GM12801 (cell line): ENCODE measurements around the gene PHLDA1.

Experiments used
- CTCF ChIP-seq: IDR thresholded peaks from one replicate; pipeline ENCODE4 v1.5.1; 2011; ENCODE audit warnings: control low read depth; ENCODE audit not compliant: insufficient read length; ENCODE audit errors: extremely low read depth

PHLDA1 gene

GRCh38 chr12:76031414-76032042 lies at the start of gene PHLDA1:
PHLDA1 (minus strand) TSS chr12:76031776.
- no peak for TF ChIP-seq CTCF

GRCh38 chr12:76080729-76081415 lies 49.3 kb upstream of the PHLDA1 start:
- TF ChIP-seq CTCF: no peak

GRCh38 chr12:76080017-76080728 lies 48.6 kb upstream of the PHLDA1 start:
- TF ChIP-seq CTCF: no peak

GRCh38 chr12:76078748-76079147 lies 47.2 kb upstream of the PHLDA1 start:
- no peak for TF ChIP-seq CTCF

- no peak for TF ChIP-seq CTCF
Observed at GRCh38 chr12:76075448-76075847, 43.9 kb upstream of the PHLDA1 start.

- TF ChIP-seq CTCF: no peak
Observed at GRCh38 chr12:76074701-76075336, 43.2 kb upstream of the PHLDA1 start.

- TF ChIP-seq CTCF: no peak
Observed at GRCh38 chr12:76073561-76073960, 42.0 kb upstream of the PHLDA1 start.
